Cardiac muscle cell (in vitro differentiated cells and primary cell): Measurements from ENCODE around the gene DOK5. TPM values are rescaled to one million over a fixed set of nuclear protein-coding genes. Genes with fewer than 3 reads are reported as not detected.

ENCODE experiments used
- DNase-seq, 2 donors: peaks; one replicate each; pipeline versions ENCODE4 v3.0.0 to v3.0.0-alpha.2; 2010 to 2017; ENCODE audit warnings: low read depth in 1 of 2, low spot score in 1 of 2
- H3K27ac ChIP-seq: fragments of 200-600 bp; sonication (generic); 2 replicates; pipeline ENCODE4 v1.5.1; 2016
- H3K27me3 ChIP-seq: fragments of 200-600 bp; sonication (generic); 2 replicates; pipeline ENCODE4 v1.6.0; 2016; ENCODE audit warnings: control low read depth
- H3K36me3 ChIP-seq: fragments of 200-600 bp; sonication (generic); 2 replicates; pipeline ENCODE4 v1.5.1; 2016; ENCODE audit warnings: control low read depth
- H3K4me1 ChIP-seq: fragments of 200-600 bp; sonication (generic); 2 replicates; pipeline ENCODE4 v1.8.1; 2017; ENCODE audit warnings: low read depth, mild to moderate bottlenecking, mixed run types
- H3K4me3 ChIP-seq: fragments of 200-600 bp; sonication (generic); 2 replicates; pipeline ENCODE4 v1.5.1; 2016; ENCODE audit warnings: mild to moderate bottlenecking
- H3K9me3 ChIP-seq: fragments of 200-600 bp; sonication (generic); 2 replicates; pipeline ENCODE4 v1.5.1; 2017; ENCODE audit warnings: low read depth, mild to moderate bottlenecking, control low read depth
- CTCF ChIP-seq: IDR thresholded peaks from 2 replicates; pipeline ENCODE4 v1.5.1; 2012; ENCODE audit warnings: low read depth, mild to moderate bottlenecking, low read length
- polyA plus RNA-seq: library from polyadenylated mRNA; unstranded; fragments of >200 nt; fragmentation: Nextera tagmentation; extraction: Ambion mirVana; gene quantifications from 2 replicates; pipeline ENCODE4 v1.2.1, GENCODE V29; 2016
- total RNA-seq: library from RNA; depleted of rRNA; stranded (reverse); fragments of >200 nt; gene quantifications from 2 replicates; pipeline ENCODE4 v1.2.3, GENCODE V29; 2016

The DOK5 gene
- total and polyA plus RNA-seq, 2 experiments from 2014 or later, result 1.4 to 1.6 TPM

GRCh38 chr20:54559890-54560289 is 84.5 kb downstream of the DOK5 start:
- DNase-seq, result no peak
- Histone ChIP-seq H3K27me3 (no peaks in the 10 kb centered on the region), H3K36me3 (no peaks in the 10 kb centered on the region), H3K9me3 (no peaks in the 10 kb centered on the region), H3K4me1 (no peaks in the 10 kb centered on the region), H3K27ac (no peak overlapping the region), H3K4me3 (no peak overlapping the region)
- no peak for TF ChIP-seq CTCF

- no peaks in the 10 kb centered on the region for H3K36me3 ChIP-seq
- TF ChIP-seq CTCF, result no peak
- DNase-seq, result peak in 1 of 2 donors; percentile 29
- H3K4me3 ChIP-seq, result no peak overlapping the region
- H3K27ac ChIP-seq, result no peak overlapping the region
- H3K27me3 ChIP-seq, result no peaks in the 10 kb centered on the region
- H3K4me1 ChIP-seq, result no peaks in the 10 kb centered on the region
- no peaks in the 10 kb centered on the region for H3K9me3 ChIP-seq
Observed at GRCh38 chr20:54560357-54560756, 85.0 kb downstream of the DOK5 start.

GRCh38 chr20:54565255-54565654 is 89.9 kb downstream of the DOK5 start:
- Histone ChIP-seq H3K36me3 (no peaks in the 10 kb centered on the region), H3K4me1 (peaks cover 7% of the 10 kb centered on the region), H3K9me3 (no peaks in the 10 kb centered on the region), H3K27me3 (no peaks in the 10 kb centered on the region), H3K27ac (no peak overlapping the region), H3K4me3 (no peak overlapping the region)
- no peak for TF ChIP-seq CTCF
- no peak for DNase-seq

- peaks cover 7% of the 10 kb centered on the region for H3K4me1 ChIP-seq
- H3K27me3 ChIP-seq, result no peaks in the 10 kb centered on the region
- H3K4me3 ChIP-seq, result no peak overlapping the region
- H3K36me3 ChIP-seq, result no peaks in the 10 kb centered on the region
- DNase-seq, result no peak
- no peak for TF ChIP-seq CTCF
- no peaks in the 10 kb centered on the region for H3K9me3 ChIP-seq
- H3K27ac ChIP-seq, result no peak overlapping the region
Observed at GRCh38 chr20:54566031-54566688, 90.8 kb downstream of the DOK5 start.

- TF ChIP-seq CTCF, result no peak
- H3K4me3 ChIP-seq, result no peak overlapping the region
Observed at GRCh38 chr20:54570561-54570960, 95.2 kb downstream of the DOK5 start.

More at GRCh38 chr20:54570561-54570960, 95.2 kb downstream of the DOK5 start:
- DNase-seq, result peak in 1 of 2 donors; percentile 42
- no peaks in the 10 kb centered on the region for H3K36me3 ChIP-seq
- peaks cover 7% of the 10 kb centered on the region for H3K4me1 ChIP-seq
- H3K27ac ChIP-seq, result no peak overlapping the region
- no peaks in the 10 kb centered on the region for H3K27me3 ChIP-seq
- no peaks in the 10 kb centered on the region for H3K9me3 ChIP-seq
